MM.1S (cell line): ENCODE data around the gene BMP7.

Experiments used
- DNase-seq: peaks from one replicate; pipeline ENCODE4 v3.0.0-alpha.2; 2015
- H2AFZ ChIP-seq: fragments of 300-600 bp; sonication (generic); 2 replicates; pipeline ENCODE4 v1.6.0; 2016; ENCODE audit warnings: antibody characterized with exemption, low read length
- H3F3A ChIP-seq: fragments of 300-600 bp; sonication (generic); 2 replicates; pipeline ENCODE4 v1.6.1; 2016; ENCODE audit warnings: mild to moderate bottlenecking, antibody characterized with exemption, low read length, moderate library complexity, mixed read lengths; ENCODE audit not compliant: insufficient read depth
- H3K27ac ChIP-seq: fragments of 300-600 bp; sonication (generic); 2 replicates; pipeline ENCODE4 v1.5.1; 2016; ENCODE audit warnings: mild to moderate bottlenecking, low read length
- H3K27me3 ChIP-seq: fragments of 300-600 bp; sonication (generic); replicated peaks from 2 replicates; pipeline ENCODE4 v1.6.0; 2016; ENCODE audit warnings: low read length; ENCODE audit not compliant: insufficient read depth
- H3K36me3 ChIP-seq: fragments of 300-600 bp; sonication (generic); replicated peaks from 2 replicates; pipeline ENCODE4 v1.6.1; 2016; ENCODE audit warnings: mild to moderate bottlenecking, low read length, mixed read lengths; ENCODE audit not compliant: insufficient read depth
- H3K4me1 ChIP-seq: fragments of 300-600 bp; sonication (generic); 2 replicates; pipeline ENCODE4 v1.6.1; 2016; ENCODE audit warnings: low read length, mixed read lengths
- H3K4me2 ChIP-seq: fragments of 300-600 bp; sonication (generic); 2 replicates; pipeline ENCODE4 v1.6.0; 2016; ENCODE audit warnings: low read depth, low read length
- H3K4me3 ChIP-seq: fragments of 300-600 bp; sonication (generic); 2 replicates; pipeline ENCODE4 v1.5.1; 2016; ENCODE audit warnings: low read length, mixed read lengths
- H3K79me2 ChIP-seq: fragments of 300-600 bp; sonication (generic); 2 replicates; pipeline ENCODE4 v1.6.1; 2016; ENCODE audit warnings: mixed run types, low read length, mixed read lengths
- H3K9ac ChIP-seq: fragments of 300-600 bp; sonication (generic); 2 replicates; pipeline ENCODE4 v1.6.1; 2016; ENCODE audit warnings: low read length, mixed read lengths
- H3K9me2 ChIP-seq: fragments of 300-600 bp; sonication (generic); replicated peaks from 2 replicates; pipeline ENCODE4 v1.6.1; 2016; ENCODE audit warnings: mild to moderate bottlenecking, low read length, mixed read lengths; ENCODE audit not compliant: insufficient read depth
- H3K9me3 ChIP-seq: fragments of 300-600 bp; sonication (generic); replicated peaks from 2 replicates; pipeline ENCODE4 v1.6.1; 2016; ENCODE audit warnings: mild to moderate bottlenecking, low read length, mixed read lengths; ENCODE audit not compliant: insufficient read depth
- H4K20me1 ChIP-seq: fragments of 300-600 bp; sonication (generic); 2 replicates; pipeline ENCODE4 v1.6.1; 2016; ENCODE audit warnings: mild to moderate bottlenecking, low read length, moderate library complexity, mixed read lengths; ENCODE audit not compliant: insufficient read depth
- EZH2 ChIP-seq: fragments of 300-600 bp; sonication (generic); optimal IDR thresholded peaks from 2 replicates; pipeline ENCODE3; 2017; ENCODE audit warnings: low read depth, mild to moderate bottlenecking, antibody characterized with exemption, low read length, mixed read lengths
- EZH2phosphoT487 ChIP-seq: fragments of 300-600 bp; sonication (generic); IDR thresholded peaks from 2 replicates; pipeline ENCODE4 v1.6.1; 2018; ENCODE audit warnings: antibody characterized with exemption, low read length
- TF ChIP-seq, protein P1 (sequence below): fragments of 300-600 bp; sonication (generic); IDR thresholded peaks from 2 replicates; pipeline ENCODE4 v1.5.1; 2016; ENCODE audit warnings: antibody characterized with exemption, low read length, mixed read lengths

The BMP7 gene

DNA sequence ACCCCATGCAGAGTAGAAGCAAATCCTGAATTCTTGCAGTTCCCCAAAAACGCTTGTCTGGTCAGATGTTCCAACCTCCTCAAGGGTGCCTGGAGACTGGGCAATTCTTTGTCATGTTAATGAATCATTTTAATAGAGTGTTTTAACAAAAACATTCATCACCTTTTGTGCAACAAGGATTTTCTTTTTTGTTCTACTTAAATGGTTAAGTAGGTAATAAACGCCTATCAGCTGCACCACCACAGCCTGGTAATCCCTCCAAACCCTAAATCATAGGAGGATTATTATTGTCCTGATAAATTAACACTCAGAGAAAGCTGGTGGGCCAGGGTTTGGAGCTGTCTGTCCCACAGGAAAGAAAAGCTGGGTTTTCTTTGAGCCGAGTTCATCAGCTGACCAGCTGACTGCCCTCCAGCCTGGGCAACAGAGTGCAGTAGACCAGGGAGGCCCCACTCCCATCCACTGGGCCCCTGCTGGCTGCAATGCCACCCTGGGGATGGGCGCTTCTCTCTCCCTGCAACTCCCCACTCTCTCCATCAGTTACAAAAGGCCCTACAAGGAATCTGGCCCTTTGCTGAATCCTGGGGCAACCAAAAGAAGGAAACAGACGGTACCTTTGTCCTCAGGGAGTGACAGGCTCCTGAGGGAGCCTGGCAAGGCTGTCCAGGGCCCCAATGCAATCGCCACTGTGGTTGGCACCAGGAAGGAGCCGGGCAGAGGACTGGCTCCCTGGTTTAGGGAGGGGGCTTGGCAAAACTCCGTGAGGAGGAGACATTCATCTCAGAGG lies 23.1 kb upstream of the BMP7 start:
- Histone ChIP-seq H3K27me3 (peaks cover 60% of the 10 kb centered on the region), H3K27ac (no peak overlapping the region), H3K9ac (no peak overlapping the region), H3K4me2 (no peak overlapping the region), H3K9me3 (no peaks in the 10 kb centered on the region), H3K4me3 (no peak overlapping the region), H2AFZ (no peak overlapping the region), H3K79me2 (no peaks in the 10 kb centered on the region), H3K9me2 (no peaks in the 10 kb centered on the region), H3K4me1 (no peaks in the 10 kb centered on the region), H3K36me3 (no peaks in the 10 kb centered on the region), H4K20me1 (no peaks in the 10 kb centered on the region), H3F3A (no peaks in the 10 kb centered on the region)
- no peak for DNase-seq
- TF ChIP-seq, protein P1, sequence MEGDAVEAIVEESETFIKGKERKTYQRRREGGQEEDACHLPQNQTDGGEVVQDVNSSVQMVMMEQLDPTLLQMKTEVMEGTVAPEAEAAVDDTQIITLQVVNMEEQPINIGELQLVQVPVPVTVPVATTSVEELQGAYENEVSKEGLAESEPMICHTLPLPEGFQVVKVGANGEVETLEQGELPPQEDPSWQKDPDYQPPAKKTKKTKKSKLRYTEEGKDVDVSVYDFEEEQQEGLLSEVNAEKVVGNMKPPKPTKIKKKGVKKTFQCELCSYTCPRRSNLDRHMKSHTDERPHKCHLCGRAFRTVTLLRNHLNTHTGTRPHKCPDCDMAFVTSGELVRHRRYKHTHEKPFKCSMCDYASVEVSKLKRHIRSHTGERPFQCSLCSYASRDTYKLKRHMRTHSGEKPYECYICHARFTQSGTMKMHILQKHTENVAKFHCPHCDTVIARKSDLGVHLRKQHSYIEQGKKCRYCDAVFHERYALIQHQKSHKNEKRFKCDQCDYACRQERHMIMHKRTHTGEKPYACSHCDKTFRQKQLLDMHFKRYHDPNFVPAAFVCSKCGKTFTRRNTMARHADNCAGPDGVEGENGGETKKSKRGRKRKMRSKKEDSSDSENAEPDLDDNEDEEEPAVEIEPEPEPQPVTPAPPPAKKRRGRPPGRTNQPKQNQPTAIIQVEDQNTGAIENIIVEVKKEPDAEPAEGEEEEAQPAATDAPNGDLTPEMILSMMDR: no peak
- no peak for TF ChIP-seq EZH2
- no peak for TF ChIP-seq EZH2phosphoT487

DNA sequence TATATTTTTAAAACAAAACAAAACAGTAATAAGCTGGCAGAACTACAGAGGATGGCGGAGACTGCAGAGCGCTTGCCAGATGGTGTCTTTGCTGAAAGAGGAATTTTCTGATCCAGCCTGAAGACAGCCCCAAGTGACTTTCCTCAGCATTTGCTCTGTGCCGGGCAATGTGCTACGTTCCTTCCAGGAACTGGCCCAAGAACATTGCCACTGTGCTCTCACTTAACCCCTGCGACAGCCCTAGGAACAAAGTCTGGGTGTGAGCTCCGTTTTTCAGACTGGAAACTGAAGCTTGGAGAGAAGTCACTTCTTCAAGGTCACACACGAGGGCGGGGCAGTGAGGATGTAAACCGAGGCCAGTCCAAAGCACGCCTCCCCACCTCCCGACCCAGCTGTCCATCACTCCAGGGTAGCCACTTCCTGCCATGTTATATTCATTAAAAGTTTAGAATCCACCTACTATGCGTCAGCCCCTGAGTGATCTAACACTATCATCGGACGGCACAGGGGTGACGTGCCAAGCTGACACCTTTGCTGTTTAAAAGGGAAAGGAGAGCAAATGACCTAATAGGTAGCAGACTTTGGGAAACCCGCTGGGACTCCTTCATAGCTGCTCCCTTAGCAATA lies 22.3 kb upstream of the BMP7 start:
- Histone ChIP-seq H3K4me2 (no peak overlapping the region), H3K9ac (no peak overlapping the region)

DNA sequence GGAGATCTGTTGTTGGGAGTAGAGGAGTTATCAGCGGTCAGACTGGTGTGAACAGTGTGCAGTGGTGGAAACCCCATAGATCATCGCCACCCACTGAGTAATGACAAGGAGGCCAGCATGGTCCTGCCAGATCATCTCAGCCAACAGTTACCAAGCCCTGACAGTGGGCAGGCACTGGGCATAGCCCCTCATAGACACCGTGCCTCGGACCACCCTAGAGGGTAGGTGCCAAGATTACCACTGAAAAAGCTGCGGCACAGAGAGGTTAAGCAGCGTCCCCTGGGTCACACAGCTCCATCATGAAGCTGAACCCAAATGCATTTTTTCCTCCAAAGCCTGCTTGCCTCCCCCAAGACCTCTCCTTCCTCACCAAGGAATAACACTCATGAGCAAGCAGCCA lies 21.5 kb upstream of the BMP7 start:
- Histone ChIP-seq H3K27me3 (peaks cover 56% of the 10 kb centered on the region), H4K20me1 (no peaks in the 10 kb centered on the region), H3F3A (no peaks in the 10 kb centered on the region), H2AFZ (no peak overlapping the region), H3K9me3 (no peaks in the 10 kb centered on the region), H3K27ac (no peak overlapping the region), H3K36me3 (no peaks in the 10 kb centered on the region), H3K4me3 (no peak overlapping the region), H3K9ac (no peak overlapping the region), H3K4me2 (no peak overlapping the region), H3K9me2 (no peaks in the 10 kb centered on the region), H3K4me1 (0 out of 2 replicates have a peak, but pooled peaks cover 2% of the 10 kb centered on the region), H3K79me2 (no peaks in the 10 kb centered on the region)
- DNase-seq: no peak
- TF ChIP-seq, protein P1: no peak
- TF ChIP-seq EZH2 (no peak), EZH2phosphoT487 (no peak)

More for the DNA sequence above, 22.3 kb upstream of the BMP7 start:
- Histone ChIP-seq H3K36me3 (no peaks in the 10 kb centered on the region), H3K9me2 (no peaks in the 10 kb centered on the region), H3K9me3 (no peaks in the 10 kb centered on the region), H3K4me1 (no peaks in the 10 kb centered on the region), H3F3A (no peaks in the 10 kb centered on the region), H4K20me1 (no peaks in the 10 kb centered on the region), H3K27ac (no peak overlapping the region), H3K27me3 (peaks cover 63% of the 10 kb centered on the region), H3K4me3 (no peak overlapping the region), H3K79me2 (no peaks in the 10 kb centered on the region), H2AFZ (no peak overlapping the region)
- DNase-seq: no peak
- TF ChIP-seq EZH2: no peak
- TF ChIP-seq, protein P1: no peak
- no peak for TF ChIP-seq EZH2phosphoT487
